ENCODE results near the gene AHCYL2. TPM values are rescaled to one million over a fixed set of nuclear protein-coding genes. Genes with fewer than 3 reads are reported as not detected.

AHCYL2 gene
- total RNA-seq, 1 experiment from 2014 or later = 23.2 TPM

DNA sequence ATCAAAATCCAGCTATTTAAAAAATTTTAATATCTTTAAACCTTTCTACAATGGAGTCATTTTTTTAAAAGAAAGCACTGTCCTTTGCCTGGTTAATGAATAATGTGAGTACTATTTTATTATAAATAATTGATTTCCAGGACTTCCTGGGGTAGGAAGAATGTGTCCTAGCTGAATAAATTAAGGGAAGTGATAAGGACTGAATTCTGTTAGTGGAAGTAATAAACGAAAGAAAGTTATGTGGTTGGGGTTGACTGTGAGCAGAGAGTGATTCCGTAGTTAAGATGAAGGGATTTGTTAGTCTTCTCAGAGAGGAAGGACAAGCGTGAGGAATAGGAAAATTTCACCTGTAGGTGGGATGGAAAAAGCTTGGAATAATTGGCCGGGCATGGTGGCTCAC, 59.1 kb downstream of the AHCYL2 start:
- TF ChIP-seq CTCF (conservative IDR thresholded peaks at IDR 0.05) = no peak
- no peak overlapping the region for H3K56ac ChIP-seq (ENCODE audit: insufficient read length, low read depth, low read length)
- no peak overlapping the region for H2BK120ac ChIP-seq (ENCODE audit: low read depth, low read length, poor library complexity, severe bottlenecking)
- no peak overlapping the region for H3K23ac ChIP-seq (ENCODE audit: insufficient read length, low read depth, low read length)
- 100% methylated on average over 2 of the region's 4 CpGs for WGBS (ENCODE audit: extremely low coverage, insufficient read length, low lambda C conversion rate)
- no peak overlapping the region for H2BK20ac ChIP-seq (ENCODE audit: low read depth, low read length, poor library complexity, severe bottlenecking)
- H3K4me2 ChIP-seq (ENCODE audit: insufficient read depth, insufficient read length, low read length) = no peak overlapping the region
- no peak overlapping the region for H2BK5ac ChIP-seq (ENCODE audit: insufficient read length, low read length)
- no peak for DNase-seq
- H3K27ac ChIP-seq (ENCODE audit: insufficient read length, low read depth, low read length) = no peak overlapping the region
- no peaks in the 10 kb centered on the region for H3K27me3 ChIP-seq (ENCODE audit: insufficient read depth, low read length)
- H4K20me1 ChIP-seq (ENCODE audit: control insufficient read depth, insufficient read depth, insufficient read length) = no peaks in the 10 kb centered on the region
- no peaks in the 10 kb centered on the region for H3K79me1 ChIP-seq (ENCODE audit: insufficient read depth, low read depth, low read length, poor library complexity, severe bottlenecking)
- no peak overlapping the region for H4K8ac ChIP-seq (replicated peaks; ENCODE audit: insufficient read length, low read depth, low read length)
- peaks cover 29 to 30% of the 10 kb centered on the region in 2 experiments for H3K4me1 Mint-ChIP-seq
- H3K27ac Mint-ChIP-seq = no peak overlapping the region
- H3K4ac ChIP-seq (ENCODE audit: low read depth, low read length) = no peak overlapping the region
- no peak overlapping the region for H3K18ac ChIP-seq (ENCODE audit: insufficient read length, low read depth, low read length)
- no peak overlapping the region for H2BK15ac ChIP-seq (ENCODE audit: low read depth, low read length)
- no peaks in the 10 kb centered on the region for H3K23me2 ChIP-seq (ENCODE audit: insufficient read length, low read depth, low read length, poor library complexity, severe bottlenecking)
- no peaks in the 10 kb centered on the region for H3K9me3 ChIP-seq (ENCODE audit: control insufficient read depth, low read depth, low read length)
- no peak overlapping the region for H4K5ac ChIP-seq (ENCODE audit: insufficient read length, low read depth, low read length)
- H2AFZ ChIP-seq (ENCODE audit: low read length) = no peak overlapping the region
- H3K4me1 ChIP-seq (ENCODE audit: insufficient read depth, low read length) = peaks cover 3% of the 10 kb centered on the region; the same call in 1 of the 2 replicates
- H3K79me2 ChIP-seq (ENCODE audit: insufficient read depth, low read length) = no peaks in the 10 kb centered on the region
- no peak overlapping the region; a peak in 1 of 5 replicates for H3K4me3 Mint-ChIP-seq
- no peak overlapping the region for H2BK12ac ChIP-seq (ENCODE audit: insufficient read length, low read depth, low read length)
- no peak overlapping the region for H4K91ac ChIP-seq (ENCODE audit: insufficient read length, low read depth, low read length)
- no peak overlapping the region for H2AK5ac ChIP-seq (ENCODE audit: insufficient read length, low read length)
- H3K14ac ChIP-seq (ENCODE audit: insufficient read depth, low read length) = no peak overlapping the region
- no peak overlapping the region for H3K9ac ChIP-seq (ENCODE audit: extremely low read depth, insufficient read length, low read length)
- H3T11ph ChIP-seq (ENCODE audit: low read length) = no peak overlapping the region
- no peaks in the 10 kb centered on the region for H3K27me3 Mint-ChIP-seq (ENCODE audit: low read depth)
- H3K9me3 Mint-ChIP-seq = no peaks in the 10 kb centered on the region
- H3K36me3 Mint-ChIP-seq (ENCODE audit: insufficient read depth in 1 of 3, low read depth in 3 of 3) = peaks cover 0 to 10% (median 2%) of the 10 kb centered on the region in 3 experiments; a peak in 3 of 7 replicates

All from H9 (cell line).